ENCODE results near the gene NIPAL3.

DNA sequence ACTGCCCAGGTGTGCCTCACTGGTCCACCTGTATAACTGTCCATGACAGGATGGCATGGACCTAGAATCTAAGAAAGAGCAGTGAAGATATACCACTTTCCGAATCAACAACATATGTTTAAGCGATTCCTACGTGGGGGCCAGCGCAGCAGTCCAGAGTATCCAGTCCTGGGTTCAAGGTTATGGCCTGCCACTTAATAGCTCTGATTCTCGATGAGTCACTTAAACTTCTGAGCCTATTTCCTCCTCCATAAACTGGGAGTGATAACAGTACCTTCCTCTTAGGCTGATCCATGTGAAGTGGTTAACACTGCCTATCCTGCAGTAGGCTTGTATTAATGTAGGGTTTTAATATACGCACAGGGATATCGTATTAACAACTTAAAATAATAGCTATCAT, 4.9 kb upstream of the NIPAL3 start:
- TF ChIP-seq POLR2A (IDR thresholded peaks at IDR 0.05; ENCODE audit: low read length) (no peak), GATA1 (IDR thresholded peaks at IDR 0.05; ENCODE audit: low read depth, low read length) (no peak)
